H1 (cell line): ENCODE measurements around the gene COL21A1. TPM values are rescaled to one million over a fixed set of nuclear protein-coding genes. Genes with fewer than 3 reads are reported as not detected.

ENCODE experiments used
- CREB1 ChIP-seq: IDR thresholded peaks from 2 replicates; pipeline ENCODE4 v1.6.1; 2012; ENCODE audit warnings: inconsistent platforms
- EZH2 ChIP-seq: fragments of 200-600 bp; sonication (generic); IDR thresholded peaks from 2 replicates; pipeline ENCODE4 v1.7.1; 2012; ENCODE audit warnings: low read depth, mild to moderate bottlenecking, moderate library complexity, low read length, inconsistent platforms; ENCODE audit not compliant: severe bottlenecking
- FOSL1 ChIP-seq: IDR thresholded peaks from 2 replicates; pipeline ENCODE4 v1.6.1; 2011; ENCODE audit warnings: mild to moderate bottlenecking, low read depth, low read length, moderate library complexity; ENCODE audit not compliant: insufficient read depth
- GTF2F1 ChIP-seq: IDR thresholded peaks from 2 replicates; pipeline ENCODE4 v1.6.1; 2012; ENCODE audit warnings: low read depth, low read length, improper control_type of control experiment, borderline replicate concordance
- HDAC2 ChIP-seq, 2 experiments: fragments of 300-600 bp in 1 of 2; sonication (generic) in 1 of 2; IDR thresholded peaks; 2 replicates each; pipeline ENCODE4 v1.6.1; 2011 to 2012; ENCODE audit warnings: low read depth in 2 of 2, low read length in 2 of 2, mild to moderate bottlenecking in 2 of 2, moderate library complexity in 2 of 2, borderline replicate concordance in 1 of 2, inconsistent platforms in 1 of 2
- JUN ChIP-seq: IDR thresholded peaks from 2 replicates; pipeline ENCODE4 v1.6.1; 2011; ENCODE audit warnings: low read depth, mild to moderate bottlenecking, improper control_type of control experiment, low read length
- KDM1A ChIP-seq: fragments of 200-600, 300-600 bp; sonication (generic); IDR thresholded peaks from 2 replicates; pipeline ENCODE4 v1.7.1; 2016; ENCODE audit warnings: mild to moderate bottlenecking, low read length, borderline replicate concordance
- POLR2AphosphoS5 ChIP-seq: IDR thresholded peaks from 2 replicates; pipeline ENCODE4 v1.6.1; 2011; ENCODE audit warnings: low read depth, low read length
- SIRT6 ChIP-seq: IDR thresholded peaks from one replicate; pipeline ENCODE4 v1.7.1; 2012; ENCODE audit warnings: low read length, inconsistent platforms
- polyA plus RNA-seq, 7 experiments: library from polyadenylated mRNA; depleted of rRNA in 3 of 7; stranded (reverse) in 5 of 7; unstranded in 2 of 7; fragments of >200 nt in 5 of 7; fragments of 200-250 nt in 2 of 7; gene quantifications; 1 replicate in 5 of 7; 2 replicates in 1 of 7; 4 replicates in 1 of 7; pipeline versions ENCODE4 v1.2.1 to v1.2.3, GENCODE V29; 2011 to 2013; ENCODE audit warnings: missing spikeins in 2 of 7, mixed read lengths in 2 of 7
- total RNA-seq: library from RNA; stranded (reverse); fragmentation: NEBNext Ultra II Directional; extraction: Animal tissue kit (Norgen Biotek cat#: 25700); gene quantifications from 2 replicates; pipeline ENCODE4 v1.2.1, GENCODE V29; 2021
- TF ChIP-seq, protein P1 (sequence below): fragments of 300-600 bp; sonication (generic); IDR thresholded peaks from 2 replicates; pipeline ENCODE4 v1.7.1; 2012; ENCODE audit warnings: low read length, moderate library complexity, mild to moderate bottlenecking, inconsistent platforms; ENCODE audit not compliant: insufficient replicate concordance
- TF ChIP-seq, protein P2 (sequence below): IDR thresholded peaks from 2 replicates; pipeline ENCODE4 v1.6.1; 2011; ENCODE audit warnings: low read depth, mild to moderate bottlenecking, low read length; ENCODE audit not compliant: insufficient read depth

COL21A1 gene
- total and polyA plus RNA-seq, 2 of the 8 experiments (the other 6 are each of a cell fraction or from before 2014, with no cell fraction given) = 1.6 to 3.4 TPM

DNA sequence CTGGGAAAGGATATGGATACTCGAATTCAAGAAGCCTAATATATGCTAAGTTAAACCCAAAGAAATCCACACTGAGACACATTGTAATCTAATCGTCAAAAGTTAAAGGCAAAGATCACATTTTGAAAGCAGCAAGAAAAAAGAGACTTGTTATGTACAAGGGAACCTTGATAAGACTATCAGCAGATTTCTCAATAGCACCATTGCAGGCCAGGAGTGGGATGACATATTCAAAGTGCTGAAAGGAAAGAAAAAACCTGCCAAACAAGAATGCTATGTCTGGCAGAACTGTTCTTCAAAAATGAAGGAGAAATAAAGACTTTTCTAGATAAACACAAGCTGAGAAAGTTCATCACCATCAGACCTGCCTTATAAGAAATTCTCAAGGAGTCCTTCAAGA, 75.2 kb downstream of the COL21A1 start (continued):
- TF ChIP-seq, protein P1, sequence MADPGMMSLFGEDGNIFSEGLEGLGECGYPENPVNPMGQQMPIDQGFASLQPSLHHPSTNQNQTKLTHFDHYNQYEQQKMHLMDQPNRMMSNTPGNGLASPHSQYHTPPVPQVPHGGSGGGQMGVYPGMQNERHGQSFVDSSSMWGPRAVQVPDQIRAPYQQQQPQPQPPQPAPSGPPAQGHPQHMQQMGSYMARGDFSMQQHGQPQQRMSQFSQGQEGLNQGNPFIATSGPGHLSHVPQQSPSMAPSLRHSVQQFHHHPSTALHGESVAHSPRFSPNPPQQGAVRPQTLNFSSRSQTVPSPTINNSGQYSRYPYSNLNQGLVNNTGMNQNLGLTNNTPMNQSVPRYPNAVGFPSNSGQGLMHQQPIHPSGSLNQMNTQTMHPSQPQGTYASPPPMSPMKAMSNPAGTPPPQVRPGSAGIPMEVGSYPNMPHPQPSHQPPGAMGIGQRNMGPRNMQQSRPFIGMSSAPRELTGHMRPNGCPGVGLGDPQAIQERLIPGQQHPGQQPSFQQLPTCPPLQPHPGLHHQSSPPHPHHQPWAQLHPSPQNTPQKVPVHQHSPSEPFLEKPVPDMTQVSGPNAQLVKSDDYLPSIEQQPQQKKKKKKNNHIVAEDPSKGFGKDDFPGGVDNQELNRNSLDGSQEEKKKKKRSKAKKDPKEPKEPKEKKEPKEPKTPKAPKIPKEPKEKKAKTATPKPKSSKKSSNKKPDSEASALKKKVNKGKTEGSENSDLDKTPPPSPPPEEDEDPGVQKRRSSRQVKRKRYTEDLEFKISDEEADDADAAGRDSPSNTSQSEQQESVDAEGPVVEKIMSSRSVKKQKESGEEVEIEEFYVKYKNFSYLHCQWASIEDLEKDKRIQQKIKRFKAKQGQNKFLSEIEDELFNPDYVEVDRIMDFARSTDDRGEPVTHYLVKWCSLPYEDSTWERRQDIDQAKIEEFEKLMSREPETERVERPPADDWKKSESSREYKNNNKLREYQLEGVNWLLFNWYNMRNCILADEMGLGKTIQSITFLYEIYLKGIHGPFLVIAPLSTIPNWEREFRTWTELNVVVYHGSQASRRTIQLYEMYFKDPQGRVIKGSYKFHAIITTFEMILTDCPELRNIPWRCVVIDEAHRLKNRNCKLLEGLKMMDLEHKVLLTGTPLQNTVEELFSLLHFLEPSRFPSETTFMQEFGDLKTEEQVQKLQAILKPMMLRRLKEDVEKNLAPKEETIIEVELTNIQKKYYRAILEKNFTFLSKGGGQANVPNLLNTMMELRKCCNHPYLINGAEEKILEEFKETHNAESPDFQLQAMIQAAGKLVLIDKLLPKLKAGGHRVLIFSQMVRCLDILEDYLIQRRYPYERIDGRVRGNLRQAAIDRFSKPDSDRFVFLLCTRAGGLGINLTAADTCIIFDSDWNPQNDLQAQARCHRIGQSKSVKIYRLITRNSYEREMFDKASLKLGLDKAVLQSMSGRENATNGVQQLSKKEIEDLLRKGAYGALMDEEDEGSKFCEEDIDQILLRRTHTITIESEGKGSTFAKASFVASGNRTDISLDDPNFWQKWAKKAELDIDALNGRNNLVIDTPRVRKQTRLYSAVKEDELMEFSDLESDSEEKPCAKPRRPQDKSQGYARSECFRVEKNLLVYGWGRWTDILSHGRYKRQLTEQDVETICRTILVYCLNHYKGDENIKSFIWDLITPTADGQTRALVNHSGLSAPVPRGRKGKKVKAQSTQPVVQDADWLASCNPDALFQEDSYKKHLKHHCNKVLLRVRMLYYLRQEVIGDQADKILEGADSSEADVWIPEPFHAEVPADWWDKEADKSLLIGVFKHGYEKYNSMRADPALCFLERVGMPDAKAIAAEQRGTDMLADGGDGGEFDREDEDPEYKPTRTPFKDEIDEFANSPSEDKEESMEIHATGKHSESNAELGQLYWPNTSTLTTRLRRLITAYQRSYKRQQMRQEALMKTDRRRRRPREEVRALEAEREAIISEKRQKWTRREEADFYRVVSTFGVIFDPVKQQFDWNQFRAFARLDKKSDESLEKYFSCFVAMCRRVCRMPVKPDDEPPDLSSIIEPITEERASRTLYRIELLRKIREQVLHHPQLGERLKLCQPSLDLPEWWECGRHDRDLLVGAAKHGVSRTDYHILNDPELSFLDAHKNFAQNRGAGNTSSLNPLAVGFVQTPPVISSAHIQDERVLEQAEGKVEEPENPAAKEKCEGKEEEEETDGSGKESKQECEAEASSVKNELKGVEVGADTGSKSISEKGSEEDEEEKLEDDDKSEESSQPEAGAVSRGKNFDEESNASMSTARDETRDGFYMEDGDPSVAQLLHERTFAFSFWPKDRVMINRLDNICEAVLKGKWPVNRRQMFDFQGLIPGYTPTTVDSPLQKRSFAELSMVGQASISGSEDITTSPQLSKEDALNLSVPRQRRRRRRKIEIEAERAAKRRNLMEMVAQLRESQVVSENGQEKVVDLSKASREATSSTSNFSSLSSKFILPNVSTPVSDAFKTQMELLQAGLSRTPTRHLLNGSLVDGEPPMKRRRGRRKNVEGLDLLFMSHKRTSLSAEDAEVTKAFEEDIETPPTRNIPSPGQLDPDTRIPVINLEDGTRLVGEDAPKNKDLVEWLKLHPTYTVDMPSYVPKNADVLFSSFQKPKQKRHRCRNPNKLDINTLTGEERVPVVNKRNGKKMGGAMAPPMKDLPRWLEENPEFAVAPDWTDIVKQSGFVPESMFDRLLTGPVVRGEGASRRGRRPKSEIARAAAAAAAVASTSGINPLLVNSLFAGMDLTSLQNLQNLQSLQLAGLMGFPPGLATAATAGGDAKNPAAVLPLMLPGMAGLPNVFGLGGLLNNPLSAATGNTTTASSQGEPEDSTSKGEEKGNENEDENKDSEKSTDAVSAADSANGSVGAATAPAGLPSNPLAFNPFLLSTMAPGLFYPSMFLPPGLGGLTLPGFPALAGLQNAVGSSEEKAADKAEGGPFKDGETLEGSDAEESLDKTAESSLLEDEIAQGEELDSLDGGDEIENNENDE = no peak
- no peak for TF ChIP-seq FOSL1
- TF ChIP-seq HDAC2 (IDR thresholded peaks at IDR 0.05; ENCODE audit: borderline replicate concordance in 1 of 2, low read depth in 2 of 2, low read length in 2 of 2) = no peak
- TF ChIP-seq, protein P2, sequence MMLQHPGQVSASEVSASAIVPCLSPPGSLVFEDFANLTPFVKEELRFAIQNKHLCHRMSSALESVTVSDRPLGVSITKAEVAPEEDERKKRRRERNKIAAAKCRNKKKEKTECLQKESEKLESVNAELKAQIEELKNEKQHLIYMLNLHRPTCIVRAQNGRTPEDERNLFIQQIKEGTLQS = no peak
- TF ChIP-seq EZH2 = no peak
- no peak for TF ChIP-seq GTF2F1
- TF ChIP-seq POLR2AphosphoS5 = no peak
- TF ChIP-seq KDM1A = no peak
- no peak for TF ChIP-seq CREB1
- TF ChIP-seq SIRT6 = no peak
- no peak for TF ChIP-seq JUN
